Heart right ventricle (tissue), 16 donors: Measurements from ENCODE around the gene RUNDC3A. TPM values are rescaled to one million over a fixed set of nuclear protein-coding genes. Genes with fewer than 3 reads are reported as not detected.

Experiments
- ATAC-seq, 8 donors: fragments of 200-7000 bp; cut with Tn5 transposase; one replicate each; pipeline ENCODE4 v1.9.1; 2020; ENCODE audit warnings: mild to moderate bottlenecking in 8 of 8, moderate library complexity in 8 of 8, moderate number of reproducible peaks in 1 of 8
- DNase-seq, 2 donors: peaks; one replicate each; pipeline ENCODE4 v3.0.0-alpha.2; 2020
- H3K27ac ChIP-seq, 10 donors: fragments of 200-600 bp; sonication (generic) in 2 of 10; one replicate each; pipeline versions ENCODE4 v1.5.0 to v1.8.0; 2020 to 2022; ENCODE audit warnings: mild to moderate bottlenecking in 3 of 10
- H3K27me3 ChIP-seq, 7 donors: fragments of 200-600 bp; one replicate each; pipeline ENCODE4 v1.8.0; 2021 to 2022; ENCODE audit warnings: mild to moderate bottlenecking in 2 of 7
- H3K36me3 ChIP-seq, 9 donors: fragments of 200-600 bp; sonication (generic) in 1 of 9; one replicate each; pipeline versions ENCODE4 v1.5.0 to v1.8.0; 2020 to 2022; ENCODE audit warnings: mild to moderate bottlenecking in 2 of 9
- H3K4me1 ChIP-seq, 9 donors: fragments of 200-600 bp; sonication (generic) in 1 of 9; one replicate each; pipeline versions ENCODE4 v1.5.0 to v1.8.0; 2020 to 2022; ENCODE audit warnings: mild to moderate bottlenecking in 4 of 9
- H3K4me3 ChIP-seq, 10 donors: fragments of 200-600 bp; sonication (generic) in 2 of 10; one replicate each; pipeline versions ENCODE4 v1.5.0 to v1.8.0; 2020 to 2022; ENCODE audit warnings: mild to moderate bottlenecking in 7 of 10, moderate library complexity in 2 of 10
- H3K9me3 ChIP-seq, 11 donors: fragments of 200-600 bp in 10 of 11; sonication (generic) in 2 of 11; one replicate each; pipeline versions ENCODE4 v1.5.0 to v1.8.0; 2013 to 2022; ENCODE audit warnings: mild to moderate bottlenecking in 2 of 11, control low read depth in 1 of 11, moderate library complexity in 1 of 11
- CTCF ChIP-seq, 9 donors: fragments of 200-600 bp; sonication (generic) in 2 of 9; IDR thresholded peaks; one replicate each; pipeline versions ENCODE4 v1.5.0 to v1.8.0; 2021 to 2022; ENCODE audit warnings: antibody characterized with exemption in 9 of 9, mild to moderate bottlenecking in 5 of 9, moderate library complexity in 1 of 9
- WGBS, 2 donors: extraction: QIAGEN DNeasy Blood & Tissue Kit; methylation state at CpG; one replicate each; pipeline ENCODE4 v1.1.7; 2013; ENCODE audit warnings: inconsistent platforms in 1 of 2; 5-methylcytosine and 5-hydroxymethylcytosine counted together
- intact Hi-C, 10 donors: fragments of 100-400 bp; cut with DNase I; formaldehyde crosslinking; loops; one replicate each; pipeline versions ENCODE4 v1.11.1 to v1.14.2; 2022
- polyA plus RNA-seq, 2 donors: library from polyadenylated mRNA; stranded (reverse); fragments of 200-250 nt; gene quantifications; one replicate each; pipeline ENCODE4 v1.2.3, GENCODE V29; 2013
- total RNA-seq, 10 donors: library from RNA; stranded (reverse); fragmentation: NEBNext Ultra II Directional in 3 of 10; extraction: Animal tissue kit (Norgen Biotek cat#: 25700) in 3 of 10; gene quantifications; one replicate each; pipeline versions ENCODE4 v1.2.1 to v1.2.4, GENCODE V29; 2021 to 2023
- donor health status: Arrhythmogenic right ventricular cardiomyopathy.
- donor health status: ischemic (EF 13 %, LVEDD 7.1; RV severe dilation, severe dysfunction).
- donor health status: healthy with polysubstance abuse.
- donor health status: DM: no; HTN: yes; CAD: no.
- donor health status: DM: no; HTN: no; CAD: no.
- donor health status: ischemic (EF 25% LVEDD 6.9; RV normal size, moderate dysfunction).
- donor health status: ischemic (EF 25% LVEDD 5.7; RV mildly dilated, moderate dysfunction).
- donor health status: healthy.
- donor health status: DM: yes; HTN: yes; CAD: no.
- donor health status: Ischemic cardiomyopathy.
- donor health status: ischemic (EF 35%, LVEDD 5.7; RV mildly dilated, moderate dysfunction).
- donor health status: nonischemic (EF 11% LVEDD 7.7; RV severe dilation, severe dysfunction).
- donor health status: DM: yes; HTN: yes; CAD: no.
- donor health status: PGD.
- donor health status: ischemic (EF 29% LVEDD 5.4; RV normal size, mild dysfunction).
- donor health status: nonischemic (EF 23%, LVEDD 6.1; RV moderate dilation, normal function).

The RUNDC3A gene
- total and polyA plus RNA-seq, 12 donors: 0.15 to 1.9 (median 0.54) TPM; not detected in 2

- TF ChIP-seq CTCF (IDR thresholded peaks at IDR 0.05): no peak
- H3K4me3 ChIP-seq: no peak overlapping the region
- H3K9me3 ChIP-seq: no peaks in the 10 kb centered on the region
- intact Hi-C loops: loop anchor here in 4 of 10 donors (5.0 kb wide), 2 partner anchors 136 to 206 kb away; partner anchors contain the start of gene HROB (in 1 of the 4)
- WGBS, 2 donors: 86 to 90% methylated on average over 9 of the region's 9 CpGs
- H3K36me3 ChIP-seq: peaks cover 0 to 46% (median 31%) of the 10 kb centered on the region in 9 donors
- no peak for ATAC-seq
- no peaks in the 10 kb centered on the region for H3K27me3 ChIP-seq
- peak overlapping the region in 1 of 10 donors; percentile 60 for H3K27ac ChIP-seq
- peaks cover 0 to 52% (median 16%) of the 10 kb centered on the region in 9 donors for H3K4me1 ChIP-seq
- no peak for DNase-seq
These were observed 40.0 kb downstream of the RUNDC3A start for GRCh38 chr17:44348234-44348987.

- intact Hi-C loops: loop anchor here in 4 of 10 donors (5.0 kb wide), 2 partner anchors 137 to 207 kb away; partner anchors contain the start of gene HROB (in 1 of the 4)
- no peak for DNase-seq
- Histone ChIP-seq H3K27ac (peak overlapping the region in 1 of 10 donors; percentile 60), H3K27me3 (no peaks in the 10 kb centered on the region), H3K36me3 (peaks cover 0 to 46% (median 31%) of the 10 kb centered on the region in 9 donors), H3K9me3 (no peaks in the 10 kb centered on the region), H3K4me3 (no peak overlapping the region), H3K4me1 (peaks cover 0 to 51% (median 16%) of the 10 kb centered on the region in 9 donors)
- 84 to 90% methylated on average over 6 of the region's 6 CpGs for WGBS, 2 donors
- ATAC-seq: no peak
- no peak for TF ChIP-seq CTCF (IDR thresholded peaks at IDR 0.05)
These were observed 40.6 kb downstream of the RUNDC3A start for GRCh38 chr17:44348988-44349364.

- DNase-seq: no peak
- Histone ChIP-seq H3K36me3 (peaks cover 0 to 46% (median 31%) of the 10 kb centered on the region in 9 donors), H3K9me3 (no peaks in the 10 kb centered on the region), H3K4me3 (no peak overlapping the region), H3K27me3 (no peaks in the 10 kb centered on the region), H3K4me1 (peaks cover 0 to 44% (median 11%) of the 10 kb centered on the region in 9 donors), H3K27ac (no peak overlapping the region)
- WGBS, 2 donors: 91% methylated on average over 12 of the region's 12 CpGs
- ATAC-seq: no peak
- no peak for TF ChIP-seq CTCF (IDR thresholded peaks at IDR 0.05)
- intact Hi-C loops: loop anchor here in 5 of 10 donors (5.0 kb wide), 3 partner anchors 137 to 207 kb away; partner anchors contain the start of gene HROB (in 1 of the 5)
These were observed 41.2 kb downstream of the RUNDC3A start for GRCh38 chr17:44349553-44350070.

- Histone ChIP-seq H3K9me3 (no peaks in the 10 kb centered on the region), H3K27ac (no peak overlapping the region), H3K4me3 (no peak overlapping the region), H3K27me3 (no peaks in the 10 kb centered on the region), H3K36me3 (peaks cover 0 to 46% (median 31%) of the 10 kb centered on the region in 9 donors), H3K4me1 (peaks cover 0 to 39% (median 6%) of the 10 kb centered on the region in 9 donors)
- ATAC-seq (peak in 7 of 8 donors; percentile 15 to 72 (median 69)), DNase-seq (peak; percentile 56 to 70)
- intact Hi-C loops: loop anchor here in 1 of 10 donors (5.0 kb wide), 1 partner anchor 172 kb away; no protein-coding TSS in a partner anchor
- peak; percentile 56 to 85 (median 73) for TF ChIP-seq CTCF (IDR thresholded peaks at IDR 0.05)
- WGBS, 2 donors: 66 to 67% methylated on average over 6 of the region's 6 CpGs
These were observed 42.4 kb downstream of the RUNDC3A start for GRCh38 chr17:44350733-44351226.
